NB4 (cell line): ENCODE data around the gene MYLK.

Source experiments
- CTCF ChIP-seq: IDR thresholded peaks from one replicate; pipeline ENCODE4 v1.5.1; 2012; ENCODE audit warnings: low read depth, low read length
- POLR2A ChIP-seq: IDR thresholded peaks from 2 replicates; pipeline ENCODE4 v1.6.1; 2011; ENCODE audit warnings: mild to moderate bottlenecking; ENCODE audit not compliant: insufficient read length; ENCODE audit errors: extremely low read depth
- TF ChIP-seq, protein P1 (sequence below): IDR thresholded peaks from 2 replicates; pipeline ENCODE4 v1.6.1; 2011; ENCODE audit warnings: low read depth, low read length

DNA sequence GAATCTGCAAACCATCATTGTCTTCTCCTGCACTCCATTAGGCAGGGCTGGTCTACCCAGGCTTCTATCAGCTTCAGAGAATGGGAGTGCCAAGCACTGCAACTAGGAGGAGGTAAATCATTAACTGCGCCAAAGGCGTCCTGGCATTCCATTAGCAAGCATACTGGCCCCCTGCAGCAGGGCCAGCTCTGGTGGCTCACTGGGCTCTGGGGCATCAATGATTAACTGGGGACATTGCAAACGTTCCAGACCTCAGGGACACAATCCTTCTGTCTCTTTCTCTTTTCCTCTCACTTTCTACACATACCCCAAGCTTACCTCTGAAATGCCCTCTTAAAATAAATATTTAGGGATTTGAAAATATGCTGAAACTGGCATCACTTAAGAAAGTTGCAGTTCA lies 129.0 kb downstream of the MYLK start:
- TF ChIP-seq, protein P1, sequence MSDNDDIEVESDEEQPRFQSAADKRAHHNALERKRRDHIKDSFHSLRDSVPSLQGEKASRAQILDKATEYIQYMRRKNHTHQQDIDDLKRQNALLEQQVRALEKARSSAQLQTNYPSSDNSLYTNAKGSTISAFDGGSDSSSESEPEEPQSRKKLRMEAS: no peak
- no peak for TF ChIP-seq CTCF
- TF ChIP-seq POLR2A: no peak
